Measurements from ENCODE around the gene COPS7A.
"Not testable (repeated sequence)": the region's sequence is repeated elsewhere in the genome, so short reads cannot be mapped to it uniquely, and the experiment has no call there.

The COPS7A gene

GRCh38 chr12:6703631-6704030 lies 20.2 kb upstream of the COPS7A start:
- no peak for DNase-seq

DNA sequence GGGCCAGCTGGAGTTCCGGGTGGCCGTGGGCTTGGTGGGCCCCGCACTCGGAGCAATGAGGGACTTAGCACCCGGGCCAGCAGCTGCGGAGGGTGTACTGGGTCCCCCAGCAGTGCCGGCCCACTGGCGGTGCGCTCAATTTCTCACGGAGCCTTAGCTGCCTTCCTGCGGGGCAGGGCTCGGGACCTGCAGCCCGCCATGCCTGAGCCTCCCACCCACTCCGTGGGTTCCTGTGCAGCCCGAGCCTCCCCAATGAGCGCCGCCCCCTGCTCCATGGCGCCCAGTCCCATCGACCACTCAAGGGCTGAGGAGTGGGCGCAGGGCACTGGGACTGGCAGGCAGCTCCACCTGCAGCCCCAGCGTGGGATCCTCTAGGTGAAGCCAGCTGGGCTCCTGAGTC lies 15.5 kb upstream of the COPS7A start:
- not testable (repeated sequence) for DNase-seq

GRCh38 chr12:6708960-6709394 lies 14.9 kb upstream of the COPS7A start:
- peak; percentile 24 for DNase-seq

DNA sequence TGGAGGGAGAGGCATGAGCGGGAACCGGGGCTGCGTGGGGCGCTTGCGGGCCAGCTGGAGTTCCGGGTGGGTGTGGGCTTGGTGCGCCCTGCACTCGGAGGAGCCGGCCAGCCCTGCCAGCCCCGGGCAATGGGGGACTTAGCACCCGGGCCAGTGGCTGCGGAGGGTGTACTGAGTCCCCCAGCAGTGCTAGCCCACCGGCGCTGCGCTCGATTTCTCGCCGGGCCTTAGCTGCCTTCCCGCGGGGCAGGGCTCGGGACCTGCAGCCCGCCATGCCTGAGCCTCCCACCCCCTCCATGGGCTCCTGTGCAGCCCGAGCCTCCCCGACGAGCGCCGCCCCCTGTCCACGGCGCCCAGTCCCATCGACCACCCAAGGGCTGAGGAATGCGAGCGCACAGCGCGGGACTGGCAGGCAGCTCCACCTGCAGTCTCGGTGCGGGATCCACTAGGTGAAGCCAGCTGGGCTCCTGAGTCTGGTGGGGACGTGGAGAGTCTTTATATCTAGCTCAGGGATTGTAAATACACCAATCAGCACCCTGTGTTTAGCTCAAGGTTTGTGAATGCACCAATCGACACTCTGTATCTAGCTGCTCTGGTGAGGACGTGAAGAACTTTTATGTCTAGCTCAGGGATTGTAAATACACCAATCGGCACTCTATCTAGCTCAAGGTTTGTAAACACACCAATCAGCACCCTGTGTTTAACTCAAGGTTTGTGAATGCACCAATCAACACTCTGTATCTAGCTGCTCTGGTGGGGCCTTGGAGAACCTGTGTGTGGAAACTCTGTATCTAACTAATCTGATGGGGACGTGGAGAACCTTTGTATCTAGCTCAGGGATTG lies 7.6 kb upstream of the COPS7A start:
- DNase-seq: not testable (repeated sequence)

GRCh38 chr12:6716874-6717437 lies 6.9 kb upstream of the COPS7A start:
- DNase-seq: no peak

DNA sequence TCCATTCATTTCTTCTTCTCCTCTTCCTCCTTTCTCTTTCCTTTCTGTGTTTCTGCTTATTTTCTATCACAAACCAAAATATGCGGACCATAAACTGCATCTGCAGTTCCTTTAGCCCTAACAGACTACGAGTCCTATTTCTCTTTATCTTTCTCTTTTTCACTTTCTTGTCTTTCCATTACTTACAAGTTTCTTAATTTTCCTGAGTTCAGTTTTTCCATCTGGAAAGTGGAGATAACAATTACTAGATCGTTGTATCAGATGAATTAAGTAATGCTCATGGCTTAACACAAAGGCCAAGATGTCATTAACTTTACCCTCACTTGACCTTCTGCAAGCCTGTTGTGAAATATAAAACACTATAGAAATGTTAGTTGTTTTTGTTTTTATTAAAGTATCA lies 983 bp upstream of the COPS7A start:
- no peak for DNase-seq

- DNase-seq: no peak
These were observed 557 bp downstream of the COPS7A start for GRCh38 chr12:6724409-6724797.

GRCh38 chr12:6725350-6725749 lies 1.5 kb downstream of the COPS7A start:
- no peak for DNase-seq

DNA sequence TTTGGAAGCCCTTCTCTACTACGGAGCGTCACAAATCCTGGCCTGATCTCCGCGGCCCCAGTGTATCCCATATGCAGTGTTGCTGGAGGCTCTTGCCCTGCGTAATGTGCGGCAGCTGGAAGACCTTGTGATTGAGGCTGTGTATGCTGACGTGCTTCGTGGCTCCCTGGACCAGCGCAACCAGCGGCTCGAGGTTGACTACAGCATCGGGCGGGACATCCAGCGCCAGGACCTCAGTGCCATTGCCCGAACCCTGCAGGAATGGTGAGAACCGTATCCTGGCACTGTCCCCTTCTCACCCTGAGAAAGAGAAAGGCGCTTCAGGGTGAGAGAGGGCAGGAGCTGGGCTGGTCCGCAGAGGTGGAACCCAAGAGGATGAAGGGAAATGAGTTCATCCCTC lies 5.3 kb downstream of the COPS7A start:
- no peak for DNase-seq

DNA sequence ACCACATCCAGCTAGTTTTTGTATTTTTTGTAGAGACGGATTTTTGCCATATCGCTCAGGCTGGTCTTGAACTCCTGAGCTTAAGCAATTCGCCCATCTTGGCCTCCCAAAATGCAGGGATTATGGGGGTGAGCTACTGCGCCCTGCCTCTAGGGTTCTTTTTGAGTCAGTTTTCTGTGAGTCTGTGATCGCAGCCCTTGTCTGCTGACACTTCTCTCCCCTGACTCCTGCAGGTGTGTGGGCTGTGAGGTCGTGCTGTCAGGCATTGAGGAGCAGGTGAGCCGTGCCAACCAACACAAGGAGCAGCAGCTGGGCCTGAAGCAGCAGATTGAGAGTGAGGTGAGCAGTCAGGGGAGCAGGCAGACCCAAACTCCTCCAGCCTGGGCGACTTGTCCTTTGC lies 6.3 kb downstream of the COPS7A start:
- no peak for DNase-seq

GRCh38 chr12:6734506-6735387 lies 10.9 kb downstream of the COPS7A start:
- DNase-seq: no peak

DNA sequence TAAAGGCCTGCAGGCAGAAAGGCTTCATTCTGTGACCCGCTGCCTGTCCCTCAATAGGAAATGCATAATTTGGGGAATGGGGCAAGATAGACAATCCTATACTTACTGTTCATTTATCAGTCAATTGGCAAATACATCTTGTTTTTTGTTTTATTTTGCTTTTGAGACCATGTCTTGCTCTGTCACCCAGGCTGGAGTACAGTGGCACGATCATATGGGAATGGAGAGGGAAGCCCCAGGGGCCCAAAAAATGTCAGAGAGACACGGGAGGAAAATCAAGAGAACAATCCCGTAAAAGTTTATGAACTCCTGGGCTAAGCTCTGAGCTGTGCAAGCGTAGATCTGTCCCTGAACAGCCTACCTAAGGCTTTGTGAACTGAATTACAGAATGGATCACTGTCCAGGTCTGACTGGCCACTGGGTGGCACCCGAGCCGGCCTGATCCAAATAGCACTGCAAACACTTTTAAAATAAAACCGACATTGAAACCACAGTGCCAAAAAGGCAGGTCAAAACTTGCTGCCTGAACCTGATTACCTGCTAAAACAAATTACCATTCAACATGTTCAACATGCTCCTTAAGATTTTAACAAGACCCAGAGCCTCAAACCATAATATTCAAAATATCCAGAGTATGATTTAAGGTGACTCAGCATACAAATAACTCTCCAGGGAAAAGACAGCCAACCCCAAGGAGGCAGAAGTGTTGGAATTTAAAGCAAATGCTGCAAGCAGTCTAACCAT lies 11.8 kb downstream of the COPS7A start:
- DNase-seq: peak; percentile 63

GRCh38 chr12:6736754-6737153 lies 12.9 kb downstream of the COPS7A start:
- no peak for DNase-seq

DNA sequence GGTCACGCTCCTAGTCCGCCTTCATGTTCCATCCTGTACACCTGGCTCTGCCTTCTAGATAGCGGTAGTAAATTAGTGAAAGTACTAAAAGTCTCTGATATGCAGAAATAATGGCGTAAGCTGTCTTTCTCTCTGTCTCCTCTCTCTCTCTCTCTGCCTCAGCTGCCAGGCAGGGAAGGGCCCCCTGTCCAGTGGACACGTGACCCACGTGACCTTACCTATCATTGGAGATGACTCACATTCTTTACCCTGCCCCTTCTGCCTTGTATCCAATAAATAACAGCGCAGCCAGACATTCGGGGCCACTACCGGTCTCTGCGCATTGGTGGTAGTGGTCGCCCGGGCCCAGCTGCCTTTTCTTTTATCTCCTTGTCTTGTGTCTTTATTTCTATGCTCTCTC lies 18.2 kb downstream of the COPS7A start:
- DNase-seq: not testable (repeated sequence)

DNA sequence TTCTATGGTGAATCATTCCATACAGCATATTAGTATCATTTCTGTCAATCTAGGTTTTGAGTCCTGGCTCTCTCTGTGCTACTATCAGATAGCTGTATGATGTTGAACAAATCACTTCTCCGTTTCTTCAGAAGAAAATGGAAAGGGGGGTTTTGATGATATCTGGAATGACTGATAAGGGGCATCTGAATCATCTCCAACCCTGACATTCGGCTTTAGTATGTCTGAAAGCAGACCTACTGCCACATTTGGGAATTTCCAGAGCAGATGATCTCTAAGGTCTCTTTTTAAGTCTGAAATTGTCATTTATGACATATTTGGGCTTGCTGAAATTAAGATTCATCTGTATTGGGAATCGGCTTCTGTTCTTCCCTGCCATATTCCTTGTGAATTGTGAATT lies 19.0 kb downstream of the COPS7A start:
- no peak for DNase-seq

DNA sequence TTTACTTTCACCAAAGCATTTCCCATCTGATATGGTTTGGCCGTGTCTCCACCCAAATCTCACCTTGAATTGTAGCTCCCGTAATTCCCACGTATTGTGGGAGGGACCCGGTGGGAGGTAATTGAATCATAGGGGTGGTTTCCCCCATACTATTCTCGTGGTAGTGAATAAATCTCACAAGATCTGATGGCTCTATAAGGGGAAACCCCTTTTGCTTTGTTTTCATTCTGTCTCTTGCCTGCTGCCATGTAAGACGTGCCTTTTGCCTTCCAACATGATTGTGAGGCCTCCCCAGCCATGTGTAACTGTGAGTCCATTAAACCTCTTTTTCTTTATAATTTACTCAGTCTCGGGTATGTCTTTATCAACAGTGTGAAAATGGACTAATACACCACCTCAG lies 19.5 kb downstream of the COPS7A start:
- not testable (repeated sequence) for DNase-seq

DNA sequence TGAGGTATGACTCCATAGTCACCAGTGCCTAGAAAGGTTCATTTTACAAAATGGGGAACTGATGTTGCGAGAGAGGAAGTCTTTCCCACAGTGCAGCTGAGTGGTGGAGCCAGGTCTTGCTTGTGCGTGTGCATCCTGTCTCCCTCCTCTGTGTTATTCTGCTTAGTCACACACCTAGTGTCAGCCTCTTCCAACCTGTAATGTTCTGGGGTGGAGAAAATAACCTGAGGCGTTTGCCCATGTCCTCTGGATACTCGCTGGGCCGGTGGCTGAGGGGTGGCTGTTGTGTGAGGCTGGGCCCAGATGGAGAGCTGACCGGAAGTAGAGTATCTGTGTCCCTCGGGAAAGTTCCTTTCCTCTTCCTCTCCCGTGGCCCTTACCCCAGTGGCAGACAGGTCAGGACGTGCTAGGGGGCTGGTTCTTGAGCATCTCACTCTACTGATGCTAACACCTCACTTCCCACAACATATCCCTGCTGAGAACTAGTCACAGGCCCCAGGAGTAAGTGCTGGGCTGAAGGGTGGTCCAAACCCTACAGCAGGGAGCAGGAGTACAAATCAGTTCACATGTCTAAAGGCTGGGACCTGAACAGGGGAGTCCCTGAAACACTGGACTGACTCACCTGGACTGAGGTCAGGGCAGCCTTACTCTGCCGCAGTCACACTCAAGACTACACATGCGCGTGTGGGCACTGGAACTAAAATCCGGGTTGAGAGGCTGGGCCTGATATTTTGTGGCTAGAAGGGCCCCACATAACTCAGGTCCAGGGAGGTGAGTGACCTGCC lies 22.1 kb downstream of the COPS7A start:
- DNase-seq: peak; percentile 58

DNA sequence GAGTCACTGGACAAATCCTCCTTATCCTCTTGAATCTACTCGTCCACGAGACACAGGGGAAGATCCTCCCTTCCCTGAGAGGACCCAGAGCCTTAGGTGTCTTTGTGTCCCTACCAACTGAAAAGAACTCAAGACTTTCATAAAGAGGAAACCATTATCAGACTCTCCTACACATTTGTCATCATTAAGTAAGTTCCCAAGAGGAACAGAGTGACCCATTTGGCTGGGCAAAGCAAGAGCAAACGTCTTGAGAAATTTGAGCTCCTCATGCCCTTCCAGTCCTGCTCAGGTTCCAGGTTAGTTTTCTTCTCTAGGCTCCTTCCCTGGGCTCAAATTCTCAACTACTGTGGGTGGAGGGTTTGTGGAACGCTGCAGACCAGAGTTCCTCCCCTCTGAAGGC lies 23.4 kb downstream of the COPS7A start:
- DNase-seq: no peak

GRCh38 chr12:6748761-6749160 lies 24.9 kb downstream of the COPS7A start:
- no peak for DNase-seq

DNA sequence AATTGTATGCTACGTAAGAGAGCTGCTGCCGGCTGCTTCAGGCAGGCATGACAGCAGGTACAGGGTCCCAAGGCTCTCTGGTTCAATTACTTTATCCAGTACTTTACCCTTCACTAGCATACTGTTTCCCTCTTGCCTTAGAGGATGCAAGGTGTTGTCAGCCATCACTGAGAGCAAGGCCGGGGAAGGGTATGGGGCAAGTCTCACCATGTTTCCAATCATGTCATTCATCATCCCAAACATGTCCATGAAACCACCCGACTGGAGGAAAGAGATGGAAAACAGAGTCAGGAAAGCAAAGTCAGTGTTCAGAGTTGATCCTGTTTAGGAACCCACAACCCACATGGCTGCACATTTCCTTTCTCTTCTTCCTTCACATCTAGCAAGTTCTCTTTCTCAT lies 26.7 kb downstream of the COPS7A start:
- no peak for DNase-seq

DNA sequence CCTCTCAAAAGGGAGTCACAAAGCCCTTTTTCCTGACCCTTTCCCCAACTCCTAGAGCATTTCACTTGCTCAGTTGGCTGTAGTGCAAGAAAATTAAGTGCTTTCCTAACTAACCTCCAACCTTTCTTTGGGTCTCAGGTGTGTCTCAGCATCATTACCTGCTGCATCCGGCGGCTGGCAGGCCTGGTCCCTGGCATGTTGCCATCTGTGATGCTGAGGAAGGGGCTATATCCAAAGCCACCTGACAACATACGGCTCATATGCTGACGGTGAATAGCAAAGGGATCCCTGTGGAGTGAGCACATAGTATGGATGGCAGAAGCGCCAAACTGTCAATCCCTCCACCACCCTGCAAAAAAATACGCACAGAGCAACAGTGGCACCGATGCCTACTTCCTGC lies 27.9 kb downstream of the COPS7A start:
- DNase-seq: no peak

All from CD4-positive, alpha-beta T cell treated with Interleukin-17A for 4 hours (primary cell).